GM23338 (cell line): ENCODE measurements around the gene IQCM.

Experiments
- EZH2 ChIP-seq: fragments of 200-600 bp; sonication (generic); IDR thresholded peaks from one replicate; pipeline ENCODE4 v1.8.0; 2017; ENCODE audit warnings: antibody characterized with exemption, mild to moderate bottlenecking, low read depth; ENCODE audit not compliant: unreplicated experiment
- JUNB ChIP-seq: IDR thresholded peaks from one replicate; pipeline ENCODE4 v1.6.1; 2016; ENCODE audit warnings: antibody characterized with exemption; ENCODE audit not compliant: unreplicated experiment
- POLR2AphosphoS5 ChIP-seq: IDR thresholded peaks from 2 replicates; pipeline ENCODE4 v1.6.1; 2016; ENCODE audit warnings: antibody characterized with exemption, low read depth
- REST ChIP-seq: IDR thresholded peaks from one replicate; pipeline ENCODE4 v1.6.1; 2018; ENCODE audit warnings: antibody characterized with exemption; ENCODE audit not compliant: unreplicated experiment
- ZNF462 ChIP-seq: fragments of 250-450 bp; sonication (Bioruptor Pico); IDR thresholded peaks from 2 replicates; pipeline ENCODE4 v1.5.0; 2020; ENCODE audit warnings: mild to moderate bottlenecking, moderate library complexity
- TF ChIP-seq, protein P1 (sequence below), 2 experiments: fragments of 200-600 bp in 1 of 2; sonication (generic) in 1 of 2; conservative IDR thresholded peaks; 2 replicates each; pipeline versions ENCODE4 v1.5.1 to v1.6.1; 2016 to 2017; ENCODE audit warnings: antibody characterized with exemption in 2 of 2, low read depth in 2 of 2, mild to moderate bottlenecking in 2 of 2, moderate library complexity in 1 of 2

- TF ChIP-seq ZNF462 (CRISPR knock-in tag) (no peak), EZH2 (no peak), REST (no peak), POLR2AphosphoS5 (no peak), JUNB (no peak)
- TF ChIP-seq, protein P1, sequence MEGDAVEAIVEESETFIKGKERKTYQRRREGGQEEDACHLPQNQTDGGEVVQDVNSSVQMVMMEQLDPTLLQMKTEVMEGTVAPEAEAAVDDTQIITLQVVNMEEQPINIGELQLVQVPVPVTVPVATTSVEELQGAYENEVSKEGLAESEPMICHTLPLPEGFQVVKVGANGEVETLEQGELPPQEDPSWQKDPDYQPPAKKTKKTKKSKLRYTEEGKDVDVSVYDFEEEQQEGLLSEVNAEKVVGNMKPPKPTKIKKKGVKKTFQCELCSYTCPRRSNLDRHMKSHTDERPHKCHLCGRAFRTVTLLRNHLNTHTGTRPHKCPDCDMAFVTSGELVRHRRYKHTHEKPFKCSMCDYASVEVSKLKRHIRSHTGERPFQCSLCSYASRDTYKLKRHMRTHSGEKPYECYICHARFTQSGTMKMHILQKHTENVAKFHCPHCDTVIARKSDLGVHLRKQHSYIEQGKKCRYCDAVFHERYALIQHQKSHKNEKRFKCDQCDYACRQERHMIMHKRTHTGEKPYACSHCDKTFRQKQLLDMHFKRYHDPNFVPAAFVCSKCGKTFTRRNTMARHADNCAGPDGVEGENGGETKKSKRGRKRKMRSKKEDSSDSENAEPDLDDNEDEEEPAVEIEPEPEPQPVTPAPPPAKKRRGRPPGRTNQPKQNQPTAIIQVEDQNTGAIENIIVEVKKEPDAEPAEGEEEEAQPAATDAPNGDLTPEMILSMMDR (conservative IDR thresholded peaks at IDR 0.05; ENCODE audit: low read depth in 2 of 2): no peak
Measured at GRCh38 chr4:149584722-149585121, 230.9 kb downstream of the IQCM start.
